Karpas-422 (cell line): ENCODE results near the gene RAD51B. TPM values are rescaled to one million over a fixed set of nuclear protein-coding genes. Genes with fewer than 3 reads are reported as not detected.

Experiments
- DNase-seq: peaks from one replicate; pipeline ENCODE4 v3.0.0-alpha.2; 2015
- H2AFZ ChIP-seq: fragments of 200-600 bp; sonication (generic); 2 replicates; pipeline ENCODE4 v1.6.1; 2014; ENCODE audit warnings: antibody characterized with exemption, low read length, mixed read lengths
- H3K27ac ChIP-seq: fragments of 200-600 bp; sonication (generic); 2 replicates; pipeline ENCODE4 v1.5.1; 2014; ENCODE audit warnings: mild to moderate bottlenecking, low read length, moderate library complexity
- H3K27me3 ChIP-seq: fragments of 200-600 bp; sonication (generic); 2 replicates; pipeline ENCODE4 v1.6.1; 2014; ENCODE audit warnings: low read length, mixed read lengths
- H3K36me3 ChIP-seq: fragments of 200-600 bp; sonication (generic); 2 replicates; pipeline ENCODE4 v1.6.1; 2014; ENCODE audit warnings: low read length, mixed read lengths; ENCODE audit not compliant: insufficient read depth
- H3K4me1 ChIP-seq: fragments of 200-600 bp; sonication (generic); 2 replicates; pipeline ENCODE4 v1.6.1; 2014; ENCODE audit warnings: mild to moderate bottlenecking, low read length, mixed read lengths
- H3K4me2 ChIP-seq: fragments of 200-600 bp; sonication (generic); 2 replicates; pipeline ENCODE4 v1.6.1; 2014; ENCODE audit warnings: low read length, low read depth, mild to moderate bottlenecking; ENCODE audit not compliant: poor library complexity, severe bottlenecking
- H3K4me3 ChIP-seq: fragments of 200-600 bp; sonication (generic); 2 replicates; pipeline ENCODE4 v1.5.1; 2014; ENCODE audit warnings: mild to moderate bottlenecking, antibody characterized with exemption, low read length, mixed read lengths
- H3K79me2 ChIP-seq: fragments of 200-600 bp; sonication (generic); 2 replicates; pipeline ENCODE4 v1.6.1; 2014; ENCODE audit warnings: mild to moderate bottlenecking, low read length, mixed read lengths
- H3K9ac ChIP-seq: fragments of 200-600 bp; sonication (generic); 2 replicates; pipeline ENCODE4 v1.6.0; 2014; ENCODE audit warnings: low read length
- H3K9me2 ChIP-seq: fragments of 200-600 bp; sonication (generic), shearing (Covaris generic); replicated peaks from 2 replicates; pipeline ENCODE4 v1.6.0; 2014; ENCODE audit warnings: mild to moderate bottlenecking, low read length, moderate library complexity; ENCODE audit not compliant: insufficient read depth
- H3K9me3 ChIP-seq: fragments of 300-700, 200-600 bp; sonication (generic); 2 replicates; pipeline ENCODE4 v1.6.1; 2014; ENCODE audit warnings: low read length, mixed read lengths
- H4K20me1 ChIP-seq: fragments of 200-600 bp; sonication (generic); 2 replicates; pipeline ENCODE4 v1.6.1; 2014; ENCODE audit warnings: mild to moderate bottlenecking, antibody characterized with exemption, low read length, low read depth; ENCODE audit not compliant: insufficient read depth
- total RNA-seq: library from RNA; depleted of rRNA; stranded (reverse); fragments of >200 nt; shearing (Covaris generic); gene quantifications from 2 replicates; pipeline ENCODE4 v1.2.3, GENCODE V29; 2014; ENCODE audit warnings: low replicate concordance

Gene RAD51B
- total RNA-seq, 1 experiment from 2014 or later: 107 TPM

- no peak for DNase-seq
- Histone ChIP-seq H3K4me3 (no peak overlapping the region), H4K20me1 (no peaks in the 10 kb centered on the region), H3K4me2 (no peak overlapping the region), H3K9me3 (no peaks in the 10 kb centered on the region), H3K79me2 (no peaks in the 10 kb centered on the region), H3K27ac (no peak overlapping the region), H2AFZ (no peak overlapping the region), H3K9ac (no peak overlapping the region), H3K27me3 (no peaks in the 10 kb centered on the region), H3K9me2 (no peaks in the 10 kb centered on the region), H3K4me1 (no peaks in the 10 kb centered on the region), H3K36me3 (no peaks in the 10 kb centered on the region)
These were observed 69.9 kb downstream of the RAD51B start for GRCh38 chr14:67889455-67889854.

GRCh38 chr14:67892466-67893100, 73.0 kb downstream of the RAD51B start:
- no peak for DNase-seq
- H2AFZ ChIP-seq: no peak overlapping the region
- no peak overlapping the region for H3K4me2 ChIP-seq
- no peak overlapping the region for H3K27ac ChIP-seq
- H4K20me1 ChIP-seq: peaks cover 4% of the 10 kb centered on the region; the same call in 1 of the 2 replicates
- H3K27me3 ChIP-seq: no peaks in the 10 kb centered on the region
- no peak overlapping the region for H3K4me3 ChIP-seq
- no peaks in the 10 kb centered on the region for H3K79me2 ChIP-seq
- no peaks in the 10 kb centered on the region for H3K9me3 ChIP-seq
- no peaks in the 10 kb centered on the region for H3K36me3 ChIP-seq
- H3K4me1 ChIP-seq: no peaks in the 10 kb centered on the region
- no peak overlapping the region for H3K9ac ChIP-seq
- no peaks in the 10 kb centered on the region for H3K9me2 ChIP-seq

GRCh38 chr14:67900231-67900630, 80.7 kb downstream of the RAD51B start:
- H3K27ac ChIP-seq: no peak overlapping the region
- H3K4me3 ChIP-seq: no peak overlapping the region
- no peak overlapping the region for H2AFZ ChIP-seq
- no peaks in the 10 kb centered on the region for H3K79me2 ChIP-seq
- H3K9me3 ChIP-seq: 0 out of 2 replicates have a peak, but pooled peaks cover 3% of the 10 kb centered on the region
- H3K36me3 ChIP-seq: no peaks in the 10 kb centered on the region; the same call in 1 of the 2 replicates
- no peak overlapping the region for H3K9ac ChIP-seq
- H3K4me1 ChIP-seq: no peaks in the 10 kb centered on the region
- H3K9me2 ChIP-seq: no peaks in the 10 kb centered on the region
- peaks cover 4% of the 10 kb centered on the region; the same call in 1 of the 2 replicates for H4K20me1 ChIP-seq
- H3K4me2 ChIP-seq: no peak overlapping the region
- no peaks in the 10 kb centered on the region for H3K27me3 ChIP-seq
- no peak for DNase-seq

GRCh38 chr14:67908052-67908754, 88.6 kb downstream of the RAD51B start:
- no peak for DNase-seq
- Histone ChIP-seq H3K9me3 (no peaks in the 10 kb centered on the region), H3K9ac (no peak overlapping the region), H3K27ac (no peak overlapping the region), H4K20me1 (peaks cover 42% of the 10 kb centered on the region), H3K27me3 (no peaks in the 10 kb centered on the region), H3K9me2 (no peaks in the 10 kb centered on the region), H3K4me1 (peaks cover 7% of the 10 kb centered on the region; the same call in 1 of the 2 replicates), H3K36me3 (no peaks in the 10 kb centered on the region), H3K4me2 (no peak overlapping the region), H3K4me3 (no peak overlapping the region), H2AFZ (no peak overlapping the region), H3K79me2 (no peaks in the 10 kb centered on the region)

- no peaks in the 10 kb centered on the region for H3K9me3 ChIP-seq
- no peak for DNase-seq
- H4K20me1 ChIP-seq: peaks cover 44% of the 10 kb centered on the region
- peaks cover 7% of the 10 kb centered on the region; the same call in 1 of the 2 replicates for H3K4me1 ChIP-seq
- H3K27ac ChIP-seq: no peak overlapping the region
- no peaks in the 10 kb centered on the region for H3K27me3 ChIP-seq
- H3K36me3 ChIP-seq: no peaks in the 10 kb centered on the region
- no peaks in the 10 kb centered on the region for H3K9me2 ChIP-seq
- no peak overlapping the region for H3K4me2 ChIP-seq
- H3K79me2 ChIP-seq: no peaks in the 10 kb centered on the region
- H2AFZ ChIP-seq: no peak overlapping the region
- no peak overlapping the region for H3K9ac ChIP-seq
- H3K4me3 ChIP-seq: no peak overlapping the region
These were observed 92.0 kb downstream of the RAD51B start for GRCh38 chr14:67911562-67911961.

GRCh38 chr14:67916430-67916829, 96.9 kb downstream of the RAD51B start:
- Histone ChIP-seq H3K27ac (no peak overlapping the region), H3K4me3 (no peak overlapping the region), H3K27me3 (no peaks in the 10 kb centered on the region), H3K9ac (no peak overlapping the region), H4K20me1 (peaks cover 29% of the 10 kb centered on the region), H2AFZ (no peak overlapping the region), H3K9me3 (no peaks in the 10 kb centered on the region), H3K4me2 (no peak overlapping the region), H3K9me2 (no peaks in the 10 kb centered on the region), H3K4me1 (peaks cover 3% of the 10 kb centered on the region; the same call in 1 of the 2 replicates), H3K79me2 (no peaks in the 10 kb centered on the region), H3K36me3 (no peaks in the 10 kb centered on the region)
- DNase-seq: no peak

- Histone ChIP-seq H4K20me1 (peaks cover 28% of the 10 kb centered on the region), H3K4me1 (no peaks in the 10 kb centered on the region), H3K27ac (no peak overlapping the region), H3K9ac (no peak overlapping the region), H3K9me3 (no peaks in the 10 kb centered on the region), H3K4me2 (no peak overlapping the region), H3K27me3 (no peaks in the 10 kb centered on the region), H3K36me3 (no peaks in the 10 kb centered on the region), H3K9me2 (no peaks in the 10 kb centered on the region), H3K79me2 (no peaks in the 10 kb centered on the region), H2AFZ (no peak overlapping the region), H3K4me3 (no peak overlapping the region)
- no peak for DNase-seq
These were observed 97.4 kb downstream of the RAD51B start for GRCh38 chr14:67917006-67917405.

GRCh38 chr14:67918838-67919237, 99.3 kb downstream of the RAD51B start:
- DNase-seq: no peak

More at GRCh38 chr14:67918838-67919237, 99.3 kb downstream of the RAD51B start:
- H3K9ac ChIP-seq: no peak overlapping the region
- no peaks in the 10 kb centered on the region for H3K27me3 ChIP-seq
- no peaks in the 10 kb centered on the region for H3K79me2 ChIP-seq
- H4K20me1 ChIP-seq: peaks cover 19% of the 10 kb centered on the region
- H3K9me3 ChIP-seq: no peaks in the 10 kb centered on the region
- H2AFZ ChIP-seq: no peak overlapping the region
- no peak overlapping the region for H3K4me3 ChIP-seq
- H3K27ac ChIP-seq: no peak overlapping the region
- no peaks in the 10 kb centered on the region for H3K36me3 ChIP-seq
- H3K4me1 ChIP-seq: no peaks in the 10 kb centered on the region
- no peak overlapping the region for H3K4me2 ChIP-seq
- H3K9me2 ChIP-seq: no peaks in the 10 kb centered on the region
